Fibroblast of pulmonary artery (primary cell): ENCODE measurements around the gene NCOR1.

Source experiments
- DNase-seq: peaks from one replicate; pipeline ENCODE4 v3.0.0-alpha.2; 2010; ENCODE audit warnings: low read depth
- H3K4me3 ChIP-seq: replicated peaks from 2 replicates; pipeline ENCODE4 v1.5.1; 2011; ENCODE audit warnings: low read depth, mild to moderate bottlenecking, control low read depth, low read length, moderate library complexity
- CTCF ChIP-seq: IDR thresholded peaks from 2 replicates; pipeline ENCODE4 v1.5.1; 2011; ENCODE audit warnings: mild to moderate bottlenecking, control low read depth, low read length, inconsistent platforms; ENCODE audit errors: missing control alignments

NCOR1 gene

GRCh38 chr17:16003841-16004240 is 211.5 kb downstream of the NCOR1 start:
- DNase-seq = peak; percentile 61
- H3K4me3 ChIP-seq = no peak overlapping the region
- TF ChIP-seq CTCF = no peak

- no peak overlapping the region for H3K4me3 ChIP-seq
- no peak for TF ChIP-seq CTCF
- DNase-seq = no peak
Measured at GRCh38 chr17:16002708-16003260, 212.6 kb downstream of the NCOR1 start.

GRCh38 chr17:16001226-16001897 is 214.0 kb downstream of the NCOR1 start:
- DNase-seq = peak; percentile 47
- peak overlapping the region; percentile 74 for H3K4me3 ChIP-seq
- TF ChIP-seq CTCF = no peak

- DNase-seq = peak; percentile 42
- TF ChIP-seq CTCF = no peak
- H3K4me3 ChIP-seq = peak overlapping the region; percentile 74
Measured at GRCh38 chr17:15999974-16000827, 215.1 kb downstream of the NCOR1 start.

DNA sequence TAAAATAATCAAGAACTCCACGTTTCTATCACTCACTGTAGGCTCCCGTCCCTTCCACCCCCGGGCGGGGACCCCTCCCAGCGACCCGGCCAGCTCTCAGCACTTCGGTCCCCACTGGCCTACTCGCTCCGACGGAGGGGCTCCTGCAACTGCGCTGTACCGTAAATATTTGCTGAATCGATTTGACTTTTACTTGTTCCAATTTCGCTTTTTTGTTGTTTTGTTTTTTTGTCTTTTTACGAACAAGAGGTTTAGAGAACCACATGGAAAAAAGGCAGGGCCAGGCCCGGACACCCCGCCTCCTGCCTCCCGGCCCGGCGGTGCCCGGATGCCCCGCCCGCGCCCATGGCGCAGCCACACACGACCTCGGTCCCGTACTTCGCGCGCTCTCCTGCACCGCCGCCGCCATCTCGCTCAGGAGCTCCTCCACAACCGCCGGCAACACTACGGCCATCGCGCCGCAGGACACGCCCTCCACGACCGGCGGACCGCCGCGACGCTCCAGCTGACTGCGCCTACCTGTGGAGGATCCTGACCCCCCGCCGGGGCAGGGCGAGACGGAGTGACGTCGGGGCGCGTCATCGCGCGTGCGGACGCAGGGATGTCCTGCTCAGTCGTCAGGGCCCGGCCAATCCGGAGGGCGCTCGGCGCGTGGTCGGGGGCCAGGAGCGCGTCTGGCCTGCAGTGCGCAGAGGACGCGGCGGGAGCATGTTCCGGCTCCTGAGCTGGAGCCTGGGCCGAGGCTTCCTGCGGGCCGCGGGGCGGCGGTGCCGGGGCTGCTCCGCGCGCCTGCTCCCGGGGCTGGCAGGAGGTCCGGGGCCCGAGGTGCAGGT is 216.0 kb downstream of the NCOR1 start, which contains the start of the genes TTC19 and ZSWIM7:
TSS of gene TTC19 (plus strand) at position 684 of the 833 bp plus-strand sequence. CDS start at position 709, 25 bp downstream.
TSS of gene ZSWIM7 (minus strand) at position 564 of the 833 bp plus-strand sequence. CDS start at position 454, 110 bp downstream.
- no peak for TF ChIP-seq CTCF
- H3K4me3 ChIP-seq = peak within 1 kb of the TSS; percentile 74
- DNase-seq = peak; percentile 95

DNA sequence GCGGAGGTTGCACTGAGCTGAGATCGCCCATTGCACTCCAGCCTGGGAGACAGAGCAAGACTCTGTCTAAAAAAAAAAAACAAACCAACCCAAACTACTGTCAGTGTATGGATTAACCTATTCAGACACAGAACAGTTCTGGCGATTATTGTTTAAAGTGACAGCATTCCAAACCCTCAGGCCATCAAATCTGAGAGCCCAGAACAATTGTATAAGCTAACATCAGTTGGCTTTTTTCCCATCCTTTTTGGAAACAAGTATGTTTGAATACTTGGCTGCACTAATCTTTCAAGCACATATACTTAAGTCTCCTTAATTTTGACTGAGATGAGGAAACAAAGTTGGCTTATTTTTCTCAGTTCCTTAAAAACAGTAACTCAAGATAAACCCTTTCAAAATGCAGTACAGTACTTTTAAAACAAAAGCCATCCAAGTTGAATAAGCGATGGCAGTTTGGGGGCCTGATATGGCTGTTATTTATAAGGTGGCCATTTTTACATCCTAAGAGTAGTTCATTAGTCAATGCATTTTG is 217.2 kb downstream of the NCOR1 start:
- TF ChIP-seq CTCF = no peak
- DNase-seq = no peak
- H3K4me3 ChIP-seq = peak overlapping the region; percentile 1
